Breast epithelium (tissue), 4 donors: Measurements from ENCODE around the gene EHMT2. TPM values are rescaled to one million over a fixed set of nuclear protein-coding genes. Genes with fewer than 3 reads are reported as not detected.

Experiments used
- DNase-seq, 2 donors: peaks; one replicate each; pipeline ENCODE4 v3.0.0-alpha.2; 2019; ENCODE audit warnings: low spot score in 2 of 2
- H3K27ac ChIP-seq, 2 donors: fragments of 200-600 bp; sonication (generic) in 1 of 2; one replicate each; pipeline ENCODE4 v1.5.1; 2016 to 2019; ENCODE audit warnings: mild to moderate bottlenecking in 1 of 2
- H3K27me3 ChIP-seq, 2 donors: fragments of 200-600 bp; sonication (generic) in 1 of 2; one replicate each; pipeline versions ENCODE4 v1.5.1 to v1.6.0; 2017 to 2019; ENCODE audit warnings: control low read depth in 1 of 2, mild to moderate bottlenecking in 1 of 2
- H3K36me3 ChIP-seq: fragments of 200-600 bp; one replicate; pipeline ENCODE4 v1.5.1; 2019
- H3K4me1 ChIP-seq, 2 donors: fragments of 200-600 bp; sonication (generic); one replicate each; pipeline ENCODE4 v1.5.1; 2016 to 2019; ENCODE audit warnings: control low read depth in 1 of 2
- H3K4me3 ChIP-seq, 3 donors: fragments of 200-600 bp; sonication (generic); 1 replicate in 2 of 3; 2 replicates in 1 of 3; pipeline ENCODE4 v1.5.1; 2016 to 2019; ENCODE audit warnings: mild to moderate bottlenecking in 3 of 3, moderate library complexity in 2 of 3
- H3K9me3 ChIP-seq, 2 donors: fragments of 200-600 bp; sonication (generic) in 1 of 2; one replicate each; pipeline ENCODE4 v1.5.1; 2016 to 2019; ENCODE audit warnings: control low read depth in 1 of 2
- POLR2A ChIP-seq: fragments of 450-650 bp; IDR thresholded peaks from one replicate; pipeline ENCODE4 v1.6.1; 2016; ENCODE audit warnings: antibody characterized with exemption, mild to moderate bottlenecking, moderate library complexity
- POLR2AphosphoS5 ChIP-seq, 3 donors: sonication (generic); formaldehyde crosslinking; IDR thresholded peaks; one replicate each; pipeline ENCODE4 v1.6.1; 2017; ENCODE audit warnings: antibody characterized with exemption in 3 of 3
- intact Hi-C: fragments of 100-400 bp; cut with DNase I; formaldehyde crosslinking; loops from one replicate; pipeline ENCODE4 v1.15.1; 2023; ENCODE audit warnings: low total_unique reads
- total RNA-seq, 3 donors: library from RNA; depleted of rRNA; stranded (reverse); fragments of >200 nt; gene quantifications; one replicate each; pipeline ENCODE4 v1.1.0, GENCODE V29; 2016
- TF ChIP-seq, protein P1 (sequence below), 3 donors: fragments of 450-650 bp; IDR thresholded peaks; one replicate each; pipeline ENCODE4 v1.5.1; 2016 to 2017; ENCODE audit warnings: antibody characterized with exemption in 3 of 3, mild to moderate bottlenecking in 3 of 3, moderate library complexity in 3 of 3

The EHMT2 gene
- total RNA-seq, 3 donors from 2014 or later: 34.6 to 37.5 (median 37.0) TPM

DNA sequence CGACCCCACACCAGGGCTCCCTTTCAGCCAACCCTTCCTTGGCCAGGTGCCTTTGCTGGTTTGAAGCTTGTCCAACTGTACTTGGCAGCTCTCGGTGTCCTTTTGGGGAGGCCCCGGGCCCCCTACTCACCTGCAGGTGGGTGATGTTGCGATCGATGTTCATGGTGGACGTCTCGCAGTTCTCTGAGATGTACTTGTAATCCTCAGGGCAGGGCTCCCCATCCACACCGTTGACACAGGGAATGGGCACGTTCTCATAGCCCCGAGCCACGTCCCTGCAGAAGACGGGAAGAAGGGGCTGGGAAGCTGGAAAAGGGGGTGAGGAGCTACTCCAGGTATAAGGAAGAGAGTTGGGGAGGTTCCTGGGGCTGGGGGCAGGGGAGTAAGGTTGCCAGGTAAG lies 13.8 kb downstream of the EHMT2 start:
- no peak for DNase-seq
- H3K4me3 ChIP-seq: no peak overlapping the region
- intact Hi-C loops: no loop called here
- no peaks in the 10 kb centered on the region for H3K4me1 ChIP-seq
- H3K9me3 ChIP-seq: no peaks in the 10 kb centered on the region
- H3K27ac ChIP-seq: no peak overlapping the region
- peaks cover 33% of the 10 kb centered on the region for H3K36me3 ChIP-seq
- no peak for TF ChIP-seq POLR2AphosphoS5 (IDR thresholded peaks at IDR 0.05)
- TF ChIP-seq POLR2A: no peak
- TF ChIP-seq, protein P1, sequence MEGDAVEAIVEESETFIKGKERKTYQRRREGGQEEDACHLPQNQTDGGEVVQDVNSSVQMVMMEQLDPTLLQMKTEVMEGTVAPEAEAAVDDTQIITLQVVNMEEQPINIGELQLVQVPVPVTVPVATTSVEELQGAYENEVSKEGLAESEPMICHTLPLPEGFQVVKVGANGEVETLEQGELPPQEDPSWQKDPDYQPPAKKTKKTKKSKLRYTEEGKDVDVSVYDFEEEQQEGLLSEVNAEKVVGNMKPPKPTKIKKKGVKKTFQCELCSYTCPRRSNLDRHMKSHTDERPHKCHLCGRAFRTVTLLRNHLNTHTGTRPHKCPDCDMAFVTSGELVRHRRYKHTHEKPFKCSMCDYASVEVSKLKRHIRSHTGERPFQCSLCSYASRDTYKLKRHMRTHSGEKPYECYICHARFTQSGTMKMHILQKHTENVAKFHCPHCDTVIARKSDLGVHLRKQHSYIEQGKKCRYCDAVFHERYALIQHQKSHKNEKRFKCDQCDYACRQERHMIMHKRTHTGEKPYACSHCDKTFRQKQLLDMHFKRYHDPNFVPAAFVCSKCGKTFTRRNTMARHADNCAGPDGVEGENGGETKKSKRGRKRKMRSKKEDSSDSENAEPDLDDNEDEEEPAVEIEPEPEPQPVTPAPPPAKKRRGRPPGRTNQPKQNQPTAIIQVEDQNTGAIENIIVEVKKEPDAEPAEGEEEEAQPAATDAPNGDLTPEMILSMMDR (IDR thresholded peaks at IDR 0.05): no peak
- no peaks in the 10 kb centered on the region for H3K27me3 ChIP-seq

DNA sequence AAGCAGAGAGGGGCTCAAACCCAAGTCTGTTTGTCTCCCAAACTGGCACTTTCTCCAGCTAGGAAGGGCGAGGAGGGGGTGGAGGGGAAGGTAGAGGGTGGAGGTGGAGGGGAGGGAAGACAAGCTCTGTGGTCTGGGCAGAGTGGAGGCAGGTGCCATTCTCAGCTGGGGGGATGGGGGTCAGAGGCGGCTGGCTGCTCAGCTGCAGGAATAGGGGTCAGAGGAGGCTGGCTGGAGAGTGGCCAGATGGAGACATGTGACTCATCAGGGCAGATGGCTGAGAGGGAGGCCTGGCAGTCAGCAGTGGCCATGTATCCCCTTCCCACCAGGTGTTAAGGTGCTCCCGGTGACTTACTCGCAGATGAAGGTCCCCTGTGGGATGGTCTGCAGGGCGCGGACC lies 15.2 kb downstream of the EHMT2 start:
- no peak overlapping the region for H3K27ac ChIP-seq
- intact Hi-C loops: no loop called here
- H3K4me3 ChIP-seq: no peak overlapping the region
- H3K9me3 ChIP-seq: no peaks in the 10 kb centered on the region
- TF ChIP-seq POLR2A: no peak
- no peak for TF ChIP-seq POLR2AphosphoS5 (IDR thresholded peaks at IDR 0.05)
- TF ChIP-seq, protein P1 (IDR thresholded peaks at IDR 0.05): no peak
- DNase-seq: no peak
- peaks cover 27% of the 10 kb centered on the region for H3K36me3 ChIP-seq
- H3K27me3 ChIP-seq: no peaks in the 10 kb centered on the region
- H3K4me1 ChIP-seq: no peaks in the 10 kb centered on the region

DNA sequence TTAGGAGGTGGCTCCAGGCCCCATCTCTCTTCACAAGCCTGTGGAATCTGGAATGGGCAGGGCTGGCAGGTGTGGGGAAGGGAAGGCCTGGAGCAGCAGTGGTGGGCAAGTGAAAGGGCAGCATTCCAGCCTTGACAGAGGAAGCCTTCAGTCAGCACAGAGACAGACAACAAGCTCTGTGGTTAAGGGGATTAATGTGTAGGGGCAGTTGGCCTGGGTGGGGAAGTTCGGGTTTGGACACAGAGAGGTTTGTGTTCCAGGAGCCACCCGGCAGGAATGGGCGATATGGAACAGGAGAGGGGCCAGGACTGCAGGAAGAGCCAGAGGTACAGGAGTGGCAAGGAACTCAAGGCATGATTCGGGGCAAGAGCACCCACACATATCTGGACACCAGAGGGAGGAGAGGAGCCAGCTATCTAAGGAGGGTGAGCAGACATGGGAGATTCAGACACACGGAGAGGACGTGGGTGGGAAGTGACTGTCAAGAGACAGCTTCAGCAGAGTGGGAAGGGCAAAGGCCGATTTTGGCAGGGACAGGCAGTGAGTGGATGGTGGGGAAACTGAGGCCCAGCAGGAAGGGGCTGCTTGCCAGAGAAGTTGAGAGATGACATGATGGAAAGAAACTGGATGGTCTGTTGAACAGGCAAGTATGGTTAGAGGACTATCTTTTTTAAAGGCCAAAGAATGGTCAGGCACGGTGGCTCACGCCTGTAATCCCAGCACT lies 16.2 kb downstream of the EHMT2 start:
- H3K9me3 ChIP-seq: no peaks in the 10 kb centered on the region
- no peaks in the 10 kb centered on the region for H3K4me1 ChIP-seq
- intact Hi-C loops: no loop called here
- TF ChIP-seq POLR2A (no peak), POLR2AphosphoS5 (IDR thresholded peaks at IDR 0.05) (no peak)
- TF ChIP-seq, protein P1 (IDR thresholded peaks at IDR 0.05): no peak
- H3K27ac ChIP-seq: no peak overlapping the region
- no peaks in the 10 kb centered on the region for H3K27me3 ChIP-seq
- DNase-seq: no peak
- peaks cover 18% of the 10 kb centered on the region for H3K36me3 ChIP-seq
- no peak overlapping the region for H3K4me3 ChIP-seq

DNA sequence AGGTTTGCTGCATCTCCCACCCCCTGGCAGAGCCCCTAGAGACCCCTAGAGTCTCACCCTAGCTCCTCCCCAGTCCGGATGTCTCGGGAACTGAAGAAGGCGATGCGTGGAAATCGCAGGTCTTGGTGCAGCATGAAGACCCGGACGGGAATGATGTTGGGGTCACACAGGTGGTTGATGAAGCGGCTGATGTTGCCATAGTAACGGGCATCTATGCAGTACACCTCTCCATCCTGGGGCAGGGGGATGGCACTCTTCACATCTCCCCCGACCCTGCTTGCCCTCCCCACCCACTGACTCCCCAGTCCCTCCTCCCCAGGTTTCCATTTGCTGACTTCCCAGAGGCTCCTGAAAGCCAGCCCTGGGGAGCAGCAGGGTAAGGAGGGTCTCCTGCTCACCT lies 16.9 kb downstream of the EHMT2 start:
- H3K36me3 ChIP-seq: peaks cover 18% of the 10 kb centered on the region
- no peaks in the 10 kb centered on the region for H3K9me3 ChIP-seq
- no peaks in the 10 kb centered on the region for H3K4me1 ChIP-seq
- no peak overlapping the region for H3K4me3 ChIP-seq
- no peak for DNase-seq
- no peak overlapping the region for H3K27ac ChIP-seq
- H3K27me3 ChIP-seq: no peaks in the 10 kb centered on the region
- intact Hi-C loops: no loop called here
- TF ChIP-seq, protein P1 (IDR thresholded peaks at IDR 0.05): no peak
- TF ChIP-seq POLR2A (no peak), POLR2AphosphoS5 (IDR thresholded peaks at IDR 0.05) (no peak)

DNA sequence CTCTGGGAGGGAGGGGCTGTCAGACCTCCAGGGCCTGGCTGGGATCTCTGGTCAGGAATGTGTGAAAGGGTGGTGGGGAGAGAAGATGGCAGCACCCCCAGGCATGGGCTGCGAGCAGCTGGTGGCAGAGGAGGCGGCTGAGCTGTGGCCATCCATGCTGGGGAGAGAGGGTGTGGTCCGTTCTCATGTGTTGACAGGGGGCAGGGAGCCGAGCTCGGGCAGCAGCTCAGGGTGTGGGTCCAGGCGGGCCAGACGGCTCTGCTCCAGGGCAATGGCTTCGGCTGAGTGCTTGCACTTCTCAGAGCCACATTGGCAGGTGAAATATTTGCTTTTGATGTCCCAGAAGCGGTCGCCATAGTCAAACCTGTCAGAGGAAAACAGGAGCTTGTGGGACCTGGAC lies 17.6 kb downstream of the EHMT2 start:
- Histone ChIP-seq H3K4me1 (no peaks in the 10 kb centered on the region), H3K27me3 (no peaks in the 10 kb centered on the region), H3K27ac (no peak overlapping the region), H3K4me3 (no peak overlapping the region), H3K9me3 (no peaks in the 10 kb centered on the region), H3K36me3 (peaks cover 18% of the 10 kb centered on the region)
- TF ChIP-seq POLR2A: no peak
- intact Hi-C loops: no loop called here
- no peak for DNase-seq
